CD4-positive, alpha-beta T cell treated with Interleukin-17A for 4 hours (primary cell): ENCODE measurements around the gene GPN1.
"Not testable (repeated sequence)": the region's sequence is repeated elsewhere in the genome, so short reads cannot be mapped to it uniquely, and the experiment has no call there.

Experiments
- DNase-seq: peaks from one replicate; pipeline ENCODE4 v3.0.0-alpha.2; 2020; ENCODE audit warnings: mixed read lengths

The GPN1 gene

DNA sequence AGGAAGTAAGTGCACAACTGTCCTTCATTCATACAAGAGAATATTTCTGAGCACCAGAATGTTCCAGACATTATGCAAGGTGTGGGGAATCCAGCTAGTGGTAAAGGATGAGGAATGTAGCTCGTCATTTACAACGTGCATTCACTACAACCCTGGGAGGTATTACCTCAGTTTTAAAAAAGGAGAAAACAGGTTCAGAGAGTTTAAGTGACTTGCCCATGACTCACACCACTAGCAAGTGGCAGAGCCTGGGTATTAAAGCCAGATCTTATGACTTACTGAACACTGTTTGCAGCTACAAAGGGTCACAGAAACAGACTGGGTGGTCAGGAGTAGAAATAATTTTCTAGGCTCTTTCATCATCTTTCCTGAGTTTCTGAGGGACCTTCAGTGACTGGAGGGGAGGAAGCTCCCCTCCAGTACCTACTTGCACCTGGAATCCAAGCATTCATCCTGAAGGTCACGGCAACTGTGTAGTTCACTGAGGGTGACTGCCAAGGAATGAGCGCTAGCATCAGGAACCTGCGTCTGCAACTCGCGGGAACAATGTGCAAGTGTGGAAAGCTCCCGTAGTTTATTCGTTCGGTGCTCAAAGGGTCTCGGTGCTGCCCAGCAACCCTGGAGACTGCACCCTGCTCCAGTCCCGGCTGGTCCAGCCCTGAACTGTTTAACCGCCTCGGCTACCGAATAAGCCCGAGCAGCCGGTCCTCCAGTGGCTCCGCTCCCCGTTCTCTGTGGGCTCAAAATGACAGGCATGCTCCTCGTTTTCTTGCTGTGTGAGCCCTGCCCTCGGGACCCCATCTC lies 685 bp upstream of the GPN1 start:
- DNase-seq, result peak; percentile 10

DNA sequence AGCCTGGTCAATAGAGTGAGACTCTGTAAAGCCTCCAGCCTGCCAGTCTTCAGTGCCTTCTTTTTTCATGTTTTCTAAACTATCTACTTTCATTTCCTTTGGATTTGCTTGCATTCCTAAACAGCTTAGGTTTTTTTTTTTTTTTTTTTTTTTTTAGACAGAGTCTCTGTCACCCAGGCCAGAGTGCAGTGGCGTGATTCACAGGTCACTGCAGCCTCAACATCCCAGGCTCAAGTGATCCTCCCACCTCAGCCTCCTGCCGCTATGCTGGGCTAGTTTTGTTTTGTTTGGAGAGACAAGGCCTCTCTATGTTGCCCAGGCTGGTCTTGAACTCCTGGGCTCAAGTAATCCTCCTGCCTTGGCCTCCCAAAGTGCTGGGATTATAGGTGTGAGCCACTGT lies 1.4 kb downstream of the GPN1 start:
- not testable (repeated sequence) for DNase-seq

DNA sequence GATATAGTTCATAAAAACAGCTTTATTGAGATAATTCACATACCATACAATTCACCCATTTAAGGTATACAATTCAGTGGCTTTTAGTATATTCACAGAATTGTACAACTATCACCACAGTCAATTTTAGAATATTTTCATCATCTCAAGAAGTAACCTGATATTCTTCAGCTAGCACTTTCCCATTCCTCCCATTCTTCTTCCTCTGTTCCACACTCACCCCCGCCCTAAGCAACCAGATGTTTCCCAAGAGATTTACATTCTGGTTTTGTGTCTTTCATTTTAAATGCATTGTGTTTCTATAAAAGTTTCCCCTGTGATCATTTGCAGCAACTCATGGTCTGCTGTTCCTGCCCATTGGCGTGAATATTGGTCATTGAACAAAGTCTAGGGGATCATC lies 5.4 kb downstream of the GPN1 start:
- DNase-seq, result no peak

DNA sequence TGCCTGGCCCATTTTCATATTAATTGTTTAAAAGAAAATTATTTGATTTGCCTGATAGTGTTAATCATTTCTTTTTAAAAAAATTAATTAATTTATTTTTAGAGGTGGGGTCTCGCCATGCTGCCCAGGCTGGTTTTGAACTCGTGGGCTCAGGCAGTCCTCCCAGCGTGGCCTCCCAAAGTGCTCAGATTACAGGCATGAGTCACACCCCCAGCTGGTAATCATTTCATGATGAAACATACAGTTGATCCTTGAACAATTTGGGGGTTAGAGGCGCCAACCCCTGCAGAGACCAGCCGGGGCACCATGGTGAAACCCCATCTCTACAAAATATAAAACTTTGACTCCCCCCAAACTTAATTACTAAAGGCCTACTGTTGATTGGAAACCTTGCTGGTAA lies 7.9 kb downstream of the GPN1 start:
- DNase-seq, result no peak

DNA sequence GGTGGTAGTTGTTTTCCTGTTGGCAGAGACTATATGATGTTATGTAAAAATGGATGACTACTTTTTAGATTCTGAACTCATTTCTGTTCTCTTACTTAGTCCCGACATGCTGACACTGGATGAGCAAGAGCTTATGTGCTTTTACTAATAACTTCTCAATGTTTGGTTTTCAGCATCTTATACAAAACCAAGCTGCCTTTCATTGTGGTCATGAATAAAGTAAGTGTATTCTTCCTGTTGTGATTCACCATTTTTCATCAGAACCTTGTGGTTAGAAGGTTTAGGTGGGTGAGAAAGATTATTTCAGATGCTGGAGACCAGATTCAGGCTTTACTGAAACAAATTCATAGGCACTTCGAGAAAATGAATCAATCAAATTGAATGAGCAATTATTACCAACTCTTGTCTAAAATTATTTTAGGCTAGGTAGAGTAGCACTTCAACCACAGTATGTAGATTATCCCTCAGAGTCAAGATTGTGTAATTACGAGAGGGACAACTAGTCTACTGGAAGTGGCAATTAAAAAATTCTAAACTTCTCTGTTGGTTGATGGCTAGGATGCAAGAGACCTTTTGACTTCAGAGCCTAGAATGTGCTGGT lies 9.3 kb downstream of the GPN1 start:
- DNase-seq, result no peak

DNA sequence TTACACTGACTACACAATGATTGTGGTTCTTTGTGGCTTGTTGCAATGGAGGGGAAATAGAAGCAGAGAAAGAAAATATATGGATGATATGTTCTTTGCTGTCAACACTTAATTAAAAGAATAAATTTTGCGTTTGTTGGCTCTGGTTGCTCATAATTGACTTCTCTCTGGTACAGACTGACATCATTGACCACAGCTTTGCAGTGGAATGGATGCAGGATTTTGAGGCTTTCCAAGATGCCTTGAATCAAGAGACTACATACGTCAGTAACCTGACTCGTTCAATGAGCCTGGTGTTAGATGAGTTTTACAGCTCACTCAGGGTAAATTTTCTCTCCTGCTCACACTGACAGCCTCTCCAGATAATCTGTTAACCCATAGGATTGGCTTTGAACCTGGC lies 9.9 kb downstream of the GPN1 start:
- DNase-seq, result no peak

DNA sequence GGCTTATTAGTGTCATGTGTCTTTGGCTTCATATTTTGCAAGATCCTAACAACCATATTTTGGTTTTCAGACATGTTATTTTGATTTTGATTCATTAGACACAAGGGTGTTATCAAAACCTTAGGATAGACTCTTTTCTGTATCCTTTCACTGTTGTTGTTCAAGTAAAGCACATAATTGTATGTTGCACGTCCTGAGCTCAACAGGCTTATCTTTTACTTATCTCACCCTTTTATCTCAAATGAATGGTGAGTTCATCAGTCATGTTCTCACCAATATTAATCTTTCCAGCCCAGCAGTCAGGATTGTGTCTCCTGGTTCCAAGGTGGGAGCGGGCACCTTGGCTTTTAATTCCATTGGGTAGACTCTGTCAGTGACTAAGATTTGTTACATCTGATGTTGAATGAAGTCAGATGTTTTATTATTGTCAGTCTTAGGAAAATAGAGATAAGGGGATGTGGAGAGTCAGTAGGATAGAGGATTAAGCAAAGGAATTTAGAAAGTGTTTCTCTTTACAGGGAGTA lies 11.9 kb downstream of the GPN1 start:
- DNase-seq, result no peak

DNA sequence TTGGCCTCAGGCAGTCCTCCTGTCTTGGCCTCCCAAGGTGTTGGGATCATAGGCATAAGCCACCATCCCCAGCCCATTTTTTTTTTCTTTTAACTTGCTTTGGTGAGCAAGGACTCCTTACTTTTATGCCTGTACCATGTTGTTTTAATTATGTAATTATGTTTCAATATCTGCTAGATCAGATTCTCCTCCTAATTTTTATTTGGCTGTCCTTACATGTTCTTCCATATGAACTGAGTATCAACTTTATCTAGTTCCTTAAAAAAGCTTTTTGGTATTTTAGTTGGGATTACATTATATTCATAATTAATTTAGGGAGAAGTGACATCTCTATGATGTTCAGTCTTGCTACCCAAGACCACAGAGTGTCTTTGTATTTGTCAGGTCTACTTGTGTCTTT lies 16.3 kb downstream of the GPN1 start:
- no peak for DNase-seq

DNA sequence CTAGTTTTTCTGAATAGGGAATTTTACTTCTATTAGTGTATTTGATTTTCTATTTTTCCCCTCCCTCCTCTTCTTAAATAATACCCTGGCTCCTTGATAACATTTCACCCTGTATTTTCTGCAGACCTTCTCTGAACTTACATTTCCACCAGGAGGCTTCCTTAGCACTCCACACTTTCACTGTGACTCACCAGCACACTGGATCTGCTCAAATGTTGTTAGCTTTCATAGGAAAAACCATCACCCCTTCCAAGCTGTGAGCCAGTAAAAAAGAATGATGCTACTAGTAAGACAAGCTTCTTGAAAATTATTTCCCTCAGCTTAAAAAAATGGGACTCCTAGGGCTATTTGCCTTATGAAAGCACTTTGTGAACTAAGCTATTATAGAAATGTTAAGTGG lies 18.4 kb downstream of the GPN1 start:
- DNase-seq, result no peak

DNA sequence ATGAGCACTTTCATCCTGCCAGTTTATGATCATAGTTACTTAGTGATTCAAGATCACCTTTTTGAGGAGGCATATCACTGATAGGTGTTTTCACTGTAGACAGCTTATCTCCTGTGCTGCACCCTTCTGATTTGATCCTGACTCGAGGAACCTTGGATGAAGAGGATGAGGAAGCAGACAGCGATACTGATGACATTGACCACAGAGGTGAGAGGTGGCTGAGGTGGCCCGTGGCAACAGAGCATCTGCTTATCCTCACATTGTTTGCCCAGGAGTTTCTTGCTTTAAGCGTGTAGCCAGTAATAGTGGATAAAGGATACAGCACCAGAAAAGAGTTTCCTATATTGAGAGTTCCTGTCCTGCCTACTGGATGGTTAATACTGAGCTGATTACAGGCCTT lies 18.9 kb downstream of the GPN1 start:
- no peak for DNase-seq

DNA sequence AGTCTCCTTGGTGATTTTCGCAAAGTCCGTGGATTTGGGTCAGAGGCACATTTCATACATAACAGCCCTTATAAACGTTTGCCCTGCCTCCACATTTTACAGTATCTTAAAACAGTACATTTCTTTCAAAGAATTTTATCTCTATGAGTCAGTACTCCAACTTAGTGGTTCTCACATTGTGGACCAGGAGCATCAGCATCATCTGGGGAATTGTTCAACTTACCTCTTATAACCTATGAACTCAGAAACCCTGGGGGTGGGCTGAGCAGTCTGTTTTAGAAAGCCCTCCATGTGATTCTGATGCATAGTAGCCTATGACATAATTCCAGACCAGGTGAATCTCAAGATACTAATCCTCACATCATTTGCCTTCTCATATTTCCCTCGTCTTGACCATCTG lies 22.2 kb downstream of the GPN1 start:
- no peak for DNase-seq

DNA sequence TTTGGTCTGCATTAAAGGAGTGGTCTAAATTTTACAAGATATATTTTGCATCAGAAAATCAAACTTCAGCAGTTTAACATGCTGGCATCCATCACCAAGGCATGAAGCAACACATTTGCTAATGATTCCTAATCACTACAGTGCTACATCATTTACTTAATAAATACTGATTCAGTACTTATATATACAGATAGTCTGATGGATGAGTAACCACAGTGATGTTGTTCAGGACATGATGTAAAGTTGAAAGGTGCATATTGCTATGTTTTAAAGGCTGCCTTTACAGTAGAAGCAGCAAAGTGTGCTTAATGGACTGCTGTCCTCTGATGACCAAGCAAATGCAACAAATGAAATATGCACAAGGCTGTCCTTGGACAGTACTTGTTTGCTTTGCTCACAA lies 23.5 kb downstream of the GPN1 start:
- DNase-seq, result no peak

DNA sequence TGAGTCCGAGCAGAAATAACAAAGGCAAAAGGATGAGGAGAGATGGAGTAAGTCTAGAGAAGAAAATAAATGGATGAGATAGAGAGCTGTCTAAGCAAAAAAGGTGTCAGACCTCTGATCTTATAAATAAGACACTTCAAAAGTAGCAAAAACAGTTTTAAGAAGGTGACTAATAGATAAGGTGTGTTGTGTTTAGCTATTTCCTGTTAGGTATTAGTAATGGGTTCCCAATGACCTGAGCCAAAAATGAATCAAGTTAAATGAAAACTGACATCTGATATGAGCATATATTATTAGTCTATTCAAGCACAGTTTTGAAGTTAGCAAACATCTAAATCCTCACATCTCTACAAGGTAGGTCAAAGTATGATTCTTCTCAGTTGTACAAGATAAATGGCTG lies 23.9 kb downstream of the GPN1 start:
- no peak for DNase-seq

DNA sequence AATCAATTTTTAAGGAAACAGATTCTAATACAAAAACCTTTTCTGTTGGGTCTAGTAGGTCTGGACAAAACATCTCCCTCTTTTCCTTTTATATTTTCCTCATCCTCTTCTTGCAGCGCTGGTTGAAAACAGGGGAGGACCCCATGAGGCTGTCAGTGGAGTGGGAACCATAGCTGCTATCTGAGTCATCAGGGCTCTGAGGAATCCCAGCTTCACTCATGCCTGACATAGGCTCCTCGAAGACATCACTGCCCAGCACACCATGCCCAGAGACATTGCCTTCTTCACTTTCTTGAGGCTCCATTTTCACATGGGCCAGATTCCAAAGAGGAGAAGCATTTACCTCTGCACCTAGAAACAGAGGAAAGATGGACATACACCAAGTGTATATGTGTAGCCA lies 24.5 kb downstream of the GPN1 start:
- DNase-seq, result no peak

DNA sequence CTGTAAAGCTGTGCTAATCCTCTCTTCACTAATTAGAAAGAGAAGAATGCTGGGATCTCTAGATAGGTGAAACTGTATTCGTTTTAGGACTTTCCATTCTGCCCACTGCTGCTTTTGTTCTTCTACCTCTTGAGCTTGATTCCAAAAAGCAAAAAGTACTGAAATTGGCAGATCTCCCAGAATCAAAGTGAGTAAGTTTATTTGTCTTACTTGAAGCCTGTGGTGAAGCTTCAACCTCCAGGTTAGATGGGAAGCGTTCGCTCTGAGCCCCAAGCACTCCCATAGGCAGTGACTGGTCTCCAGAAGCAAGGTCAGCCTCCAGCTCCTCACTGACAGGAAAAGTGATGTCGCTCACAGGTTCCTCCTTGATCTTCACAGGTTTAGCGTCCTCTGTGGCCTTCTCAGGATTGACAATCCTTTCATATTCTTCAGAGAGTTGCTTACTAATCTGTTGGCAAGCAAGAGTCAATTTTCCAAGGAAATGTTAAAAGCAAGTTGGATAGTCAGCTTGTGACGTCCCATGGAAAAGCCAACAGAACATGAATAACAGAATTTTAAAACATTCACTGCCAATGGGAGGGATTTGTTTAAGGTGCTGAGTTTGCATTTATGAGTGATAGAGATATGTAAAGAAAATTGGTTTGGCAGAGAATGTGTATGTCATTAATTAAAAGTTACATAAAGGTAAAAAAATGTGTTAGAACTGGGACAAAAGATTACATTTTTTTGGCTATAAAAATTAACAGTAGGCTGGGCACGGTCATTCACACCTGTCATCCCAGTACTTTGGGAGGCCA lies 26.5 kb downstream of the GPN1 start:
- no peak for DNase-seq

DNA sequence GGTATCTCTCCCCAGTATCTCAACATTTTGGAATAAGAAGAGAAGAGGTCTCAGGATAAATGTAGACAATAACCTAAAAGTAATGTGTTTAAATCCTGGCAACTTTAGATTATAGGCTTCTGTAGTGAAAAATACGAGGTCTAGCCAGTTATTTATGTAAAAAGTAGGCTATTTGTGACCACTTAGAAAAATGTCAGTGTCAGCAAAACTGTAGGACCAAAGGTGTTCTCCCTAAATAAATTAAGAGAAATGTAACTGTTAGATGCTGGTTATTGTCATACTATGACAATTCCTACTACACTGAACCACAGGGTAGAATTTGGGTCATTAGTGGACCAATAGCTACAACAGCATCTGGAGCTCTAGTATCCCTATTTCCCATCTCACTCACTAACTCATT lies 32.5 kb downstream of the GPN1 start:
- DNase-seq, result no peak

DNA sequence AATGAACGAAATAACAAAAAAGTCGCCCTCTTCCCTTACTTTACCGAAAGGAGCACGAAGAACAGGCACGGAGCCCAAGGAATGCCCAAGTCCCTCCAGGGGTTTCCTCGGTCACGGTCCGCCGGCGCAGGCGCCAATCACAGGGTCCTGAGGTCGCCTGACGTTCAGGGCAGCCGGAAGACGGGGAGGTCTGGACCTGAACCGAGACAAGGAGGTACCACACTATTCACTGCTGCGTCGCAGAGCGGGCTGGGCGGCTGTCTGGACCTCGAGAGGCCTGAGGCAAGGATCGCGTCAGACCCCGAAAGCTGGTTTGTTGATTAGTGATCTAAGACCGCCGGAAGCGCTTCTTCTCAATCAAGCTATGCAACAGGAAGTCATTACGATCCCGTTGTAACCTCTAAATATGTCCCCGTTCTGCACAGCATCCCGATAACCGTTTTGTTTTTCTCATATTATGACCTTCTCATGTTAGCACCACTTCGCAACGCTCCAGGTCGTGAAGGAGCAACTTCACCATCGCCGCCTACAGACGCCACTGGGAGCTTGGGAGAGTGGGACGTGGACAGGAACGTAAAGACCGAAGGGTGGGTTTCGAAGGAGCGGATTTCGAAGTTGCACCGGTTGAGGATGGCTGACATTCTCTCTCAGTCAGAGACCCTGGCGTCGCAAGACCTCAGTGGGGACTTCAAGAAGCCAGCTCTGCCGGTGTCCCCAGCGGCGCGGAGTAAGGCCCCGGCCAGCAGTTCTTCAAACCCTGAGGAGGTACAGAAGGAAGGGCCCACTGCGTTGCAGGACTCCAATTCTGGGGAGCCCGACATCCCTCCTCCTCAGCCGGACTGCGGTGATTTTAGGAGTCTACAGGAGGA lies 34.7 kb downstream of the GPN1 start, which contains the start of the genes SLC4A1AP and SUPT7L:
SLC4A1AP (plus strand) TSS at position 605 of the 869 bp plus-strand sequence; CDS start at position 631, 26 bp downstream.
SUPT7L (minus strand) TSS at position 330 of the 869 bp plus-strand sequence. CDS start 1,422 bp downstream, outside the sequence.
- DNase-seq, result peak; percentile 78

DNA sequence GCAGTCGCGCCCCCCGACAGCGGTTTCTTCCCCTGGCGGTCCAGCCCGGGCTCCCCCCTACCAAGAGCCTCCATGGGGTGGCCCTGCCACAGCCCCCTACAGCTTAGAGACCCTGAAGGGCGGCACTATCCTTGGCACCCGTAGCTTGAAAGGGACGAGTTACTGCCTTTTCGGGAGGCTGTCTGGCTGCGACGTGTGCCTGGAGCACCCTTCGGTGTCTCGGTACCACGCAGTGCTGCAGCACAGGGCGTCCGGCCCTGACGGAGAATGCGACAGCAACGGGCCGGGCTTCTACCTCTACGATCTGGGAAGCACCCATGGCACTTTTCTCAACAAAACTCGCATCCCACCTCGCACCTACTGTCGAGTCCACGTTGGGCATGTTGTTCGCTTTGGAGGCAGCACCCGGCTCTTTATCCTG lies 35.3 kb downstream of the GPN1 start:
- DNase-seq, result no peak

DNA sequence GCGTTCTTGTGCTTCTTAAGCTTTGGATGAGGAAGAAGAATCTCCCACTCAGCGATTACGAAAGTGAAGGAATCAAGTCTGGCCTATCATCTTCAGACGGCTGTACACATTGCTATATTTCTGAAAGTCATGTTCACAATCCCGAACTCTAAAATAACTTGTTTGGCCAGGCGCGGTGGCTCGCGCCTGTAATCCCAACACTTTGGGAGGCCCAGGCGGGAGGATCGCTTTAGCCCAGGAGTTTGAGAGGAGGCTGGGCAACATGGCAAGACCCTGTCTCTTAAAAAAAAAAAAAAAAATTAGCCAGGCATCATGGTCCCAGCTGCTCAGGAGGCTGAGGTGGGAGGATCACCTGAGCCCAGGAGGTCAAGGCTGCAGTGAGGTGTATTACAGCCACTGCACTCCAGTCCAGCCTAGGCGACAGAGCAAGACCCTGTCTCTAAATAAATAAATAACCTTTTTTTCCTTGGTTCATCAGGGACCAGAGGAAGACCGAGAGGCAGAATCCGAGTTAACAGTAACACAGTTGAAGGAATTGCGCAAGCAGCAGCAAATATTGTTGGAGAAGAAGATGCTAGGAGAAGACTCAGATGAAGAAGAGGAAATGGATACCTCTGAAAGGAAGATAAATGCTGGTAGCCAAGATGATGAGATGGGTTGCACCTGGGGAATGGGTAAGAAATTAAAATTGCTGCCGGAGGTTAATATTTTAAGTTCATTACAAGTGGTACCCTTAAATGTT lies 35.9 kb downstream of the GPN1 start:
- DNase-seq, result no peak

DNA sequence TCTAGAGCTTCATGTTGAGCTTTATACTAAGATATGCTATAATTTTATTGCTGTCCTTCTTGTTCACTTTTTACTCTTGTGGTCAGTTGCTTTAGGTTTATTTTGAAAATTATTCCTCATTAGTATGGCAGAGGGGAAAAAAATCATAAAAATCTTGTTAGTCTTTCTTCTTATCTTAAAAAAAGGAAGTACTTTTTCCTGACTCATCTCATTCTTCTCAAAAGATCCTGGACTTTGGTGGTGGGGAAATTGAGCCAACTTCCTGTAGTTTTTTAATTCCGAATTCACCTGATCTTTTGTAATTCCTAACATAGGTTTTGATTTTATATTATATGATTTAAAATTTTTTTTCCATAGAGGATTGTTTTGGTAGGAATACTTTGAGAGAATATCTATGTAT lies 38.6 kb downstream of the GPN1 start:
- DNase-seq, result no peak

DNA sequence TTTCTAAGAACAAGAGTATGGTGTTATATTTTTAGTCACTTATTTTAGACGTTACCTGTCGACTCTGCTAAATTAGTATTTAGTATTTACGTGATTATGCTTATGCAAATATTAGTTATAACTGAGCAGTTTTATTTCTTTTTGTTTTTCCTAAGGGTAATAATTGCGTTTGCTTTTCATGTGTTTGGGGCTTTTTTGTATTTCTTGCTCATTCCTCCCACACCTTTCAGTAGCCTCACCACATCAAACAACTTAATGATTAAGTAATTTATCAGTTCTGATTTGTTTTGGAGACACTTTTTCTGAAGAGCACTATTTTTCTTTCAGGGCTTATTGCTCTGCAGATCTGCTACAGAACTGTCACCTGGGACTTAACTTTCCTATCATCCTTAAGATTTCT lies 42.4 kb downstream of the GPN1 start:
- DNase-seq, result no peak
